CD4-positive, alpha-beta memory T cell (primary cell): ENCODE measurements around the gene SNCAIP. TPM values are rescaled to one million over a fixed set of nuclear protein-coding genes. Genes with fewer than 3 reads are reported as not detected.
"Not testable (repeated sequence)": the region's sequence is repeated elsewhere in the genome, so short reads cannot be mapped to it uniquely, and the experiment has no call there.

Experiments used
- CTCF ChIA-PET: fragments of 350-600 bp; sonication (Branson Sonifier 250); formaldehyde crosslinking; loops from one replicate; lab custom pipeline; 2021; ENCODE audit warnings: inconsistent platforms; ENCODE audit not compliant: partially characterized antibody; lab: Charles Lee
- POLR2A ChIA-PET: fragments of 350-600 bp; sonication (Branson Sonifier 250); formaldehyde crosslinking; loops from one replicate; lab custom pipeline; 2021; ENCODE audit not compliant: partially characterized antibody; lab: Charles Lee
- DNase-seq, 5 donors: peaks; one replicate each; pipeline versions ENCODE4 v3.0.0 to v3.0.0-alpha.2; 2020 to 2022; ENCODE audit warnings: mixed read lengths in 1 of 5
- H3K27ac ChIP-seq: one replicate; pipeline ENCODE4 v1.7.0; 2013; ENCODE audit warnings: low read depth, low read length
- H3K27me3 ChIP-seq: 2 replicates; pipeline ENCODE4 v1.7.0; 2013; ENCODE audit warnings: mild to moderate bottlenecking, low read length, moderate library complexity; ENCODE audit not compliant: insufficient read depth
- H3K36me3 ChIP-seq: 2 replicates; pipeline ENCODE4 v1.7.0; 2013; ENCODE audit warnings: mild to moderate bottlenecking, low read length, moderate library complexity; ENCODE audit not compliant: insufficient read depth
- H3K4me1 ChIP-seq: 2 replicates; pipeline ENCODE4 v1.7.0; 2013; ENCODE audit warnings: mild to moderate bottlenecking, low read length, moderate library complexity; ENCODE audit not compliant: insufficient read depth
- H3K4me3 ChIP-seq, 2 donors: one replicate each; pipeline ENCODE4 v1.7.0; 2013; ENCODE audit warnings: low read length in 2 of 2, mild to moderate bottlenecking in 1 of 2
- H3K9me3 ChIP-seq, 2 donors: one replicate each; pipeline ENCODE4 v1.7.0; 2013; ENCODE audit warnings: low read length in 2 of 2, control low read depth in 1 of 2; ENCODE audit not compliant: control insufficient read depth in 1 of 2
- H3K27ac Mint-ChIP-seq, 7 donors: one replicate each; pipeline ENCODE4 v1.8.0; 2020 to 2021; ENCODE audit warnings: mixed read lengths in 7 of 7, mild to moderate bottlenecking in 6 of 7, inconsistent platforms in 3 of 7, moderate library complexity in 3 of 7
- H3K27me3 Mint-ChIP-seq, 2 donors: one replicate each; pipeline ENCODE4 v1.8.0; 2020 to 2021; ENCODE audit warnings: mixed read lengths in 2 of 2
- H3K36me3 Mint-ChIP-seq, 2 donors: one replicate each; pipeline ENCODE4 v1.8.0; 2020 to 2021; ENCODE audit warnings: mixed read lengths in 2 of 2, inconsistent platforms in 1 of 2, mild to moderate bottlenecking in 1 of 2
- H3K4me1 Mint-ChIP-seq, 4 donors: one replicate each; pipeline ENCODE4 v1.8.0; 2020 to 2021; ENCODE audit warnings: mixed read lengths in 4 of 4, mild to moderate bottlenecking in 1 of 4
- H3K4me3 Mint-ChIP-seq, 8 donors: one replicate each; pipeline ENCODE4 v1.8.0; 2020 to 2021; ENCODE audit warnings: mixed read lengths in 8 of 8, mild to moderate bottlenecking in 7 of 8, moderate library complexity in 6 of 8, inconsistent platforms in 3 of 8
- H3K9me3 Mint-ChIP-seq, 8 donors: one replicate each; pipeline ENCODE4 v1.8.0; 2020 to 2021; ENCODE audit warnings: mixed read lengths in 8 of 8, mild to moderate bottlenecking in 5 of 8, inconsistent platforms in 3 of 8, moderate library complexity in 1 of 8
- intact Hi-C: fragments of 100-400 bp; cut with micrococcal nuclease; formaldehyde crosslinking; loops from one replicate; pipeline ENCODE4 v1.15.1; 2023
- polyA plus RNA-seq, 2 donors: library from polyadenylated mRNA; unstranded; fragments of 300-500 nt; fragmentation: Illumina TruSeq; gene quantifications; one replicate each; pipeline ENCODE4 v1.2.3, GENCODE V29; 2021
- total RNA-seq, 2 experiments: library from RNA; stranded (reverse); gene quantifications; one replicate each; pipeline ENCODE4 v1.2.3, GENCODE V29; 2021

Gene SNCAIP
- total and polyA plus RNA-seq, 4 experiments from 2014 or later = not detected

- H3K4me3 Mint-ChIP-seq = no peak overlapping the region
- CTCF ChIA-PET = no interaction called here
Observed at GRCh38 chr5:122350496-122350895, 38.5 kb downstream of the SNCAIP start.

DNA sequence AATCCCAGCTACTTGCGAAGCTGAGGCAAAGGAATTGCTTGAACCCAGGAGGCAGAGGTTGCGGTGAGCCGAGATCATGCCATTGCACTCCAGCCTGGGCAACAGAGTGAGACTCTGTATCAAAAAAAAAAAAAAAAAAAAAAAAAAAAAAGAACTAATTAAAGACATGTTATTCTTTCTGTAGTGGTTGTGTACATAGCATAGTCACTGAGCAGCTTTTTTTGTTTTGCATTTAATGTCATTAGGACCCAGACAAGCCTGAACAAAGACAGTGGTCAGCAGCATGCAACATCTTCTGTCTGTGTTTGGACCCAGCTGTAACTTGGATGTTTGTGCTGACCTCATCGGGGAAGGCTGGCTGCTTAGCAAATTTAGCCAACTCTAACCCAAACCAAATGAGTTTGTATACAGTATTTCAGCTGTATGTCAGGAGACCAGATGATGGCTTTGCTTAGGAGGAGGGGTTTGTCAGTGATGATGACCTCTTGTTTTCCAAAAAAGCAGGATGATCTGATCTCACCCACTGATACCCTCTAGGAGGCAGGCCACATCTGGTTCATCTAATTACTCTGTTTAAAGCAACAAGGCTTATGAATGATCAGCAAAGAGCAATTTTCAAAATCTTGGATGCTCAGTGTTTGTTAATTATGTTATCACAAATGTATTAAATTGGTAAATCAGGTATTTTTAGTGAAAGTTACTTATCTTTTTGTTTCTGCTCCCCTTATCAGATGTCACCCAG lies 39.5 kb downstream of the SNCAIP start:
- Mint-ChIP-seq H3K4me1 (no peaks in the 10 kb centered on the region), H3K4me3 (no peak overlapping the region), H3K27me3 (peaks cover 0 to 1% of the 10 kb centered on the region in 2 donors), H3K36me3 (no peaks in the 10 kb centered on the region), H3K27ac (no peak overlapping the region), H3K9me3 (peaks cover 0 to 2% (median 0%) of the 10 kb centered on the region in 8 donors)
- no peaks in the 10 kb centered on the region for H3K27me3 ChIP-seq
- H3K27ac ChIP-seq = no peak overlapping the region
- intact Hi-C loops = no loop called here
- H3K4me1 ChIP-seq = no peaks in the 10 kb centered on the region
- ChIA-PET POLR2A (no interaction called here), CTCF (no interaction called here)
- no peaks in the 10 kb centered on the region for H3K9me3 ChIP-seq
- no peak for DNase-seq
- no peaks in the 10 kb centered on the region for H3K36me3 ChIP-seq
- no peak overlapping the region for H3K4me3 ChIP-seq

More at GRCh38 chr5:122350496-122350895, 38.5 kb downstream of the SNCAIP start:
- Mint-ChIP-seq H3K9me3 (peaks cover 0 to 2% (median 0%) of the 10 kb centered on the region in 8 donors), H3K27me3 (peaks cover 0 to 1% of the 10 kb centered on the region in 2 donors), H3K27ac (peak overlapping the region in 1 of 7 donors; percentile 27), H3K36me3 (no peaks in the 10 kb centered on the region), H3K4me1 (no peaks in the 10 kb centered on the region)
- Histone ChIP-seq H3K4me3 (no peak overlapping the region), H3K27me3 (no peaks in the 10 kb centered on the region), H3K27ac (no peak overlapping the region), H3K36me3 (no peaks in the 10 kb centered on the region), H3K9me3 (no peaks in the 10 kb centered on the region), H3K4me1 (no peaks in the 10 kb centered on the region)
- no peak for DNase-seq
- intact Hi-C loops = no loop called here
- POLR2A ChIA-PET = no interaction called here

GRCh38 chr5:122352331-122352730 lies 40.3 kb downstream of the SNCAIP start:
- no peaks in the 10 kb centered on the region for H3K4me1 Mint-ChIP-seq
- H3K36me3 Mint-ChIP-seq = no peaks in the 10 kb centered on the region
- Histone ChIP-seq H3K9me3 (no peaks in the 10 kb centered on the region), H3K27ac (no peak overlapping the region), H3K4me3 (no peak overlapping the region), H3K27me3 (no peaks in the 10 kb centered on the region), H3K36me3 (no peaks in the 10 kb centered on the region), H3K4me1 (no peaks in the 10 kb centered on the region)
- ChIA-PET CTCF (no interaction called here), POLR2A (no interaction called here)
- no peak for DNase-seq
- no peaks in the 10 kb centered on the region for H3K27me3 Mint-ChIP-seq
- intact Hi-C loops = no loop called here
- H3K9me3 Mint-ChIP-seq = peaks cover 0 to 2% (median 0%) of the 10 kb centered on the region in 8 donors
- no peak overlapping the region for H3K27ac Mint-ChIP-seq
- H3K4me3 Mint-ChIP-seq = no peak overlapping the region

DNA sequence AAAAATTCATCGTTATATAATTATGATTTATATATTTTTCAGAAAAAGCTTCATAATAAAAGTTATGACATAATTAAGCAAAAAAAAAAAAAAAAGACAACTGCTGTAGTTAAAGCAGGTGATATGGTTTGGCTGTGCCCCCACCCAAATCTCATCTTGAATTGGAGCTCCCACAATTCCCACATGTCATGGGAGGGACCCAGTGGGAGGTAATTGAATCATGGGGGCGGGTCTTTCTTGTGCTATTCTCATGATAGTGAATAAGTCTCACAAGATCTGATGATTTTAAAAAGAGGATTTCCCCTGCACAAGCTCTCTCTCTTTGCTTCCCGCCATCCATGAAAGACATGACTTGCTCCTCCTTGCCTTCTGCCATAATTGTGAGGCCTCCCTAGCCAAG lies 41.3 kb downstream of the SNCAIP start:
- H3K4me1 ChIP-seq, DNase-seq, H3K36me3 ChIP-seq, CTCF ChIA-PET, H3K4me3 Mint-ChIP-seq, H3K27ac Mint-ChIP-seq, POLR2A ChIA-PET, H3K4me3 ChIP-seq, H3K9me3 ChIP-seq, H3K27me3 Mint-ChIP-seq, H3K4me1 Mint-ChIP-seq, H3K27me3 ChIP-seq, H3K27ac ChIP-seq, intact Hi-C loops, H3K36me3 Mint-ChIP-seq, H3K9me3 Mint-ChIP-seq: not testable (repeated sequence)

- ChIA-PET POLR2A (no interaction called here), CTCF (no interaction called here)
- H3K9me3 ChIP-seq = no peaks in the 10 kb centered on the region
- no peaks in the 10 kb centered on the region for H3K27me3 ChIP-seq
- Mint-ChIP-seq H3K27me3 (no peaks in the 10 kb centered on the region), H3K4me1 (no peaks in the 10 kb centered on the region), H3K9me3 (peaks cover 0 to 2% (median 0%) of the 10 kb centered on the region in 8 donors), H3K36me3 (no peaks in the 10 kb centered on the region), H3K4me3 (no peak overlapping the region), H3K27ac (no peak overlapping the region)
- H3K27ac ChIP-seq = no peak overlapping the region
- no peaks in the 10 kb centered on the region for H3K36me3 ChIP-seq
- H3K4me3 ChIP-seq = no peak overlapping the region
- DNase-seq = no peak
- no peaks in the 10 kb centered on the region for H3K4me1 ChIP-seq
- intact Hi-C loops = no loop called here
Observed at GRCh38 chr5:122354293-122354692, 42.3 kb downstream of the SNCAIP start.

- Histone ChIP-seq H3K27ac (no peak overlapping the region), H3K4me1 (no peaks in the 10 kb centered on the region), H3K4me3 (no peak overlapping the region), H3K36me3 (no peaks in the 10 kb centered on the region), H3K27me3 (no peaks in the 10 kb centered on the region), H3K9me3 (no peaks in the 10 kb centered on the region)
- ChIA-PET POLR2A (no interaction called here), CTCF (no interaction called here)
- peaks cover 0 to 2% (median 0%) of the 10 kb centered on the region in 8 donors for H3K9me3 Mint-ChIP-seq
- no peaks in the 10 kb centered on the region for H3K27me3 Mint-ChIP-seq
- H3K36me3 Mint-ChIP-seq = no peaks in the 10 kb centered on the region
- H3K4me3 Mint-ChIP-seq = no peak overlapping the region
- no peak for DNase-seq
- no peaks in the 10 kb centered on the region for H3K4me1 Mint-ChIP-seq
- H3K27ac Mint-ChIP-seq = no peak overlapping the region
- intact Hi-C loops = no loop called here
Observed at GRCh38 chr5:122355324-122355723, 43.3 kb downstream of the SNCAIP start.

DNA sequence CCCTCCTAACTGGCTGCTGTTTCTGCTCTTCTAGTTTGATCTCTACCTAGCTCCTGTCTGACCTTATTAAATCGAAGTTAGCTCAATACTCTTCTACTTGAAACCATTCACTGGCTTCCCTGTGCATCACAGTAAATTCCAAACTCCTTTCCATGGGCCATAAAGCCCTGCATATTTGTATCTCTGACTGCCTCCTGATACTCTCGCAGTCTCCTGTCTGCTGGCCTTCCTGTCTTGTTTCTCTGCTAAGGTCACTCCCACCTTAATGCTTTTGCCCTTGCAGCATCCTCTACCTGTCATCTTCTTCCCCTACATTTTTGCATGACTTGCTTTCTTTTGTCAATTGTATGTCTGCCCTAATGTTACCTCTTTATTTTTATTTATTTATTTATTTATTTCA lies 44.8 kb downstream of the SNCAIP start:
- H3K27me3 Mint-ChIP-seq = no peaks in the 10 kb centered on the region
- H3K9me3 Mint-ChIP-seq = peaks cover 0 to 4% (median 0%) of the 10 kb centered on the region in 8 donors
- H3K27me3 ChIP-seq = no peaks in the 10 kb centered on the region
- no peak overlapping the region for H3K4me3 Mint-ChIP-seq
- no peaks in the 10 kb centered on the region for H3K4me1 Mint-ChIP-seq
- CTCF ChIA-PET = no interaction called here
- no peaks in the 10 kb centered on the region for H3K36me3 ChIP-seq
- no peak overlapping the region for H3K27ac Mint-ChIP-seq
- no peaks in the 10 kb centered on the region for H3K36me3 Mint-ChIP-seq
- no peaks in the 10 kb centered on the region for H3K4me1 ChIP-seq
- no peak overlapping the region for H3K27ac ChIP-seq
- no peak for DNase-seq
- POLR2A ChIA-PET = no interaction called here
- intact Hi-C loops = no loop called here
- H3K4me3 ChIP-seq = no peak overlapping the region
- no peaks in the 10 kb centered on the region for H3K9me3 ChIP-seq
